RKO (cell line): ENCODE data around the gene BACE2.

Experiments
- DNase-seq: peaks from one replicate; pipeline ENCODE4 v3.0.0-alpha.2; 2016; ENCODE audit warnings: low spot score

The BACE2 gene

DNA sequence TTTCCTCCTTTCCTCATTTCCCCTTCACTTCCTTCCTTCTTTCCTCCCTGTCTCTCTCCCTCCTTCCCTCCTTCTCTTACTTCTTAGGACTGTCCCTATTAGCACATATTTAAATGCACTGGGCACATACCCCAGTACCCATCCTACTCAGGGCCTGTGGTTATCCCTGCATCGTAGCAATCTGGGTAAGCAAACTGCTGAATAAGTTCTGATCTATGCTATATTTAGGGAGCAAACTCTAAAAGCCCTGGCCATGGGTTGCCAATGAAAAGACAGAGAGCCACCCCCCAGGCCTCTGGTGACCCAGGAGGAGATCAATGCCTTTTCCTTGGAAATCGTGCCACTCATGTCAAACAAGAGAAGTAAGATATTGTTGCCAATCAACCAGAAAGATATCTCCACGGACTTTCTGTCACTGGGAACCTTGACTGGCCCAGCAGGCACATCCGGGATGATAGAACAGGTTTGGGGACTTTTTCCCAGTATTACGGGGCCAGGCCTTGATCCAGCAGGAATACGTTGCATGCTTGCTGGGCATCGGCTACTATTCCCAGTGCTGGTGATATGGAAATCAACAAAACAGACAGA is 154.0 kb downstream of the BACE2 start:
- no peak for DNase-seq

DNA sequence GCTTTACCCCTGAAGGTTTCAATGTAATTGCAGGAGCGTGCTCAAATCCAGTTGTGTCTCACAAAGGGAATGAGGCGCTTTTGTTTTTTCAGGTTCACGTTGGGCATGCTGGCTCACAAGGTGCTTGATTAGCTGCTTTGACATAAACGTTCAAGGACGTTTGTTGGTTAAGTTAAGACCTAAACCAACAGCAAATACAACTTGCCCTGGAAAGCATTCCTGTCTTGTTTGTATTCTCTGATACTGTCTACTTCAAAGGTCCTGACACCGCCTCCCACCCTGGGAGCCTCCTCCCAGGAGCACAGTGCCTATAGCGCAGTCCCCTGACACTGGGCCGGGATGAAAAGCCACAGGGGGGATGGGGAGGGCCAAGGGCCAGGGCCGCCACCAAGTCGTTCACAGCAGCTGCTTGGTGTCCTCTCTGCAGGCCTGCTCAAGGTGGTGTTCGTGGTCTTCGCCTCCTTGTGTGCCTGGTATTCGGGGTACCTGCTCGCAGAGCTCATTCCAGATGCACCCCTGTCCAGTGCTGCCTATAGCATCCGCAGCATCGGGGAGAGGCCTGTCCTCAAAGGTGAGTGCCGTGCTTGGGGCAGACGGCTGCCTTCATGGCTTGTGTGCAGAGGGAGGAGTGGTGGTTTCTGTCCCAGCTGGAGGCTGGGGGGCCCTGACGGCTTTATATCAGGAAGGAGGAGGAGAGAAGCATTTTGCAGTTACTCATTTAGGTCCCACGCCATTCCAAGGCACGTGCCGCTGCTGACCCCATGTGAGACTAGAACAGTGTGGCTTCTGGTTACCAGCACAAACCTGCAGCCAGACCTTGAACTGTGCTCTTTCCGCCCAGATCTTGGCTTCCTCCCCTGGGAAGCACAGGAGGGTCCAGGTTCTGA is 154.8 kb downstream of the BACE2 start:
- DNase-seq, result no peak

- no peak for DNase-seq
Measured at GRCh38 chr21:41325138-41325912, 157.4 kb downstream of the BACE2 start.

GRCh38 chr21:41326414-41327080 is 158.6 kb downstream of the BACE2 start:
- DNase-seq, result no peak

GRCh38 chr21:41327753-41328152 is 159.8 kb downstream of the BACE2 start:
- no peak for DNase-seq

DNA sequence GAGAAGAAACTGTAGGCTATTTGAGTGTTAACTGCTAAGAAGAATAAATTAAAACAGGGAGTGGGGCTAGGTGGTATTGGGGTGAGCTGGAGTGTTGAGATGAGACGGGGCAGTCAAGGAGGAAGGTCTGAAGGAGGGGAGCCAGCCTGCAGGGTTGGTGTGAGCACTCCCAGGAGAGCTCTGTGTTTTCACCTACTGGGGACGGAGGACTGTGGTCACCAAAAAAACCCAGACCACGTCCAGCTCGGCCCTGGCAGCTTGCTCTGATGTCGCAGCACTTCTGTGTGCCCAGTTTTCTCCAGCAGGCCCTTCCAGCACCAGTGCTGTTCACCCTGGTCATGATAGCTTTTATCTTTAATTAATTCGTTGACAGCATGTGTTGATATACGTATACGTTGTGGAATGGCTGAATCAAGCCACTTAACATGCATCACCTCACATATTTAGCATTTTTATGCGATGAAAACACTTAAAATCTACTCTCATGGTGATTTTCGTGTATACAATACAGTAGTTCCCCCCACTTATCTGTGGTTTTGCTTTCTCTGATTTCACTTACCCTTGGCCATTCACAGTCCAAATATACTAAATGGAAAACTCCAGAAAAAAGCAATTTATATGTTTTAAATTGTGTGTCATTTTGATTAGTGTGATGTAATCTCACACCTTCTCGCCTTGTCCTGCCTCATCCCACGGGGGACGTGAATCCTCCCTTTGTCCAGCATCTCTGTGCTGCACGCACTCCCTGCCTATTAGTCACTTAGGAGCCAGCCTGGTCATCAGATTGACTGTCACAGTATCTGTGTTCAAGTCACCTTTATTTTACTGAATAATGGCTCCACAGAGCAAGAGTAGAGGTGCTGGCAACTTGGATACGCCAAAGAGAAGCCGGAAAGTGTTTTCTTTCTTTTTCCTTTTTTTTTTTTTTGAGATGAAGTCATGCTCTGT is 161.0 kb downstream of the BACE2 start:
- DNase-seq, result peak; percentile 11
